OCI-LY7 (cell line): ENCODE results near the gene PPP1R14C. TPM values are rescaled to one million over a fixed set of nuclear protein-coding genes. Genes with fewer than 3 reads are reported as not detected.

ENCODE experiments used
- BruUV-seq: library from RNA; stranded (reverse); fragments of 400-500 nt; replicated peaks from 2 replicates; lab custom pipeline; 2021; lab: Mats Ljungman, UMichigan
- CTCF ChIA-PET: fragments of 300-600 bp; sonication (Branson Sonifier 250); formaldehyde crosslinking; loops from one replicate; lab custom pipeline; 2022; ENCODE audit warnings: antibody characterized with exemption; ENCODE audit not compliant: unreplicated experiment; lab: Charles Lee
- POLR2A ChIA-PET: fragments of 300-600 bp; sonication (Branson Sonifier 250); formaldehyde crosslinking; loops from one replicate; lab custom pipeline; 2022; ENCODE audit warnings: antibody characterized with exemption; lab: Charles Lee
- DNase-seq: peaks from one replicate; pipeline ENCODE4 v3.0.0-alpha.2; 2015; ENCODE audit warnings: low spot score
- H2AFZ ChIP-seq: fragments of 200-600 bp; sonication (generic), shearing (Covaris generic); 2 replicates; pipeline ENCODE4 v1.6.1; 2014; ENCODE audit warnings: mild to moderate bottlenecking, antibody characterized with exemption, low read length, moderate library complexity
- H3K27ac ChIP-seq: fragments of 200-600 bp; sonication (generic); 2 replicates; pipeline ENCODE4 v1.5.1; 2014; ENCODE audit warnings: mixed run types, low read depth, mild to moderate bottlenecking, moderate library complexity, low read length, inconsistent platforms; ENCODE audit not compliant: poor library complexity, severe bottlenecking
- H3K36me3 ChIP-seq: fragments of 200-600 bp; sonication (generic); 2 replicates; pipeline ENCODE4 v1.6.1; 2014; ENCODE audit warnings: mild to moderate bottlenecking, antibody characterized with exemption, low read length, moderate library complexity, mixed read lengths; ENCODE audit not compliant: insufficient read depth
- H3K4me1 ChIP-seq: fragments of 200-600 bp; sonication (generic); 2 replicates; pipeline ENCODE4 v1.5.1; 2014; ENCODE audit warnings: mild to moderate bottlenecking, low read length; ENCODE audit not compliant: insufficient read depth, poor library complexity, severe bottlenecking
- H3K4me2 ChIP-seq: fragments of 200-600 bp; sonication (generic); 2 replicates; pipeline ENCODE4 v1.6.1; 2014; ENCODE audit warnings: mild to moderate bottlenecking, low read length
- H3K4me3 ChIP-seq: fragments of 200-600 bp; sonication (generic); 2 replicates; pipeline ENCODE4 v1.5.1; 2014; ENCODE audit warnings: mild to moderate bottlenecking, low read depth, low read length; ENCODE audit not compliant: poor library complexity, severe bottlenecking
- H3K79me2 ChIP-seq: fragments of 200-600 bp; sonication (generic); 2 replicates; pipeline ENCODE4 v1.6.1; 2016; ENCODE audit warnings: low read depth, mild to moderate bottlenecking, low read length, moderate library complexity, mixed read lengths; ENCODE audit not compliant: insufficient read depth
- H3K9me2 ChIP-seq: fragments of 200-600 bp; sonication (generic); 2 replicates; pipeline ENCODE4 v1.6.1; 2016; ENCODE audit warnings: mild to moderate bottlenecking, low read length, mixed read lengths; ENCODE audit not compliant: insufficient read depth
- H3K9me3 ChIP-seq: fragments of 200-600 bp; sonication (generic); 2 replicates; pipeline ENCODE4 v1.6.1; 2014; ENCODE audit warnings: mild to moderate bottlenecking, mixed run types, low read length, mixed read lengths
- H4K20me1 ChIP-seq: fragments of 200-600 bp; sonication (generic); 2 replicates; pipeline ENCODE4 v1.6.1; 2014; ENCODE audit warnings: mild to moderate bottlenecking, antibody characterized with exemption, low read length, moderate library complexity, mixed read lengths; ENCODE audit not compliant: insufficient read depth
- EZH2phosphoT487 ChIP-seq: fragments of 200-600 bp; sonication (generic); IDR thresholded peaks from 2 replicates; pipeline ENCODE4 v1.6.1; 2018; ENCODE audit warnings: low read depth, borderline replicate concordance, mild to moderate bottlenecking, mixed run types, antibody characterized with exemption, low read length, moderate library complexity, mixed read lengths
- intact Hi-C: fragments of 100-400 bp; cut with micrococcal nuclease; formaldehyde crosslinking; loops from one replicate; pipeline ENCODE4 v1.10.0; 2022; ENCODE audit not compliant: unreplicated experiment
- total RNA-seq, 2 experiments: library from RNA; depleted of rRNA in 1 of 2; stranded (reverse); fragments of >200 nt in 1 of 2; shearing (Covaris generic) in 1 of 2; gene quantifications; 2 replicates each; pipeline ENCODE4 v1.2.3, GENCODE V29; 2014 to 2022
- TF ChIP-seq, protein P1 (sequence below): fragments of 200-600 bp; sonication (generic); conservative IDR thresholded peaks from 2 replicates; pipeline ENCODE4 v1.5.1; 2014; ENCODE audit warnings: mild to moderate bottlenecking, antibody characterized with exemption, low read length, moderate library complexity, mixed read lengths

PPP1R14C gene
- total RNA-seq, 2 experiments from 2014 or later: 1.8 TPM; not detected in 1

DNA sequence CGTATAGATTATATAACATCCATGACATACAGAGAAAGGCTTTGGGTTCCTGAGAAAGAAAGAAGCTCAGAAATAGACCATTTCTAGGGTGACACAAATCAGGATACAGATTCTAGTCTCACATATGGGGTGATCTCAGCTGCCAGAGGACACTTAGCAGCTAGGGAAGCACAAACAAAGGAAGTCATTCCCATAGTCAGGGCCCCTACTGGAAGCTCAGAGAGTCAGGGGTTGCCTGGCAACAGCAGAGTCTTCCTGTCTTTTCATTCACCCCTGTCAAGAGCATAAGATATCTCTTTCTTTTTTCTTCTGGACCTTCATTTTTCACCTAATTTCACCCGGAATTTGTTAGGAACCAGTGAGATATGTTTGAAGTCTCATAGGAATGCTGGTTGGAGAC lies 144.1 kb downstream of the PPP1R14C start:
- intact Hi-C loops: no loop called here
- H3K27ac ChIP-seq: no peak overlapping the region
- H2AFZ ChIP-seq: no peak overlapping the region
- no peak for DNase-seq
- TF ChIP-seq EZH2phosphoT487: no peak
- TF ChIP-seq, protein P1, sequence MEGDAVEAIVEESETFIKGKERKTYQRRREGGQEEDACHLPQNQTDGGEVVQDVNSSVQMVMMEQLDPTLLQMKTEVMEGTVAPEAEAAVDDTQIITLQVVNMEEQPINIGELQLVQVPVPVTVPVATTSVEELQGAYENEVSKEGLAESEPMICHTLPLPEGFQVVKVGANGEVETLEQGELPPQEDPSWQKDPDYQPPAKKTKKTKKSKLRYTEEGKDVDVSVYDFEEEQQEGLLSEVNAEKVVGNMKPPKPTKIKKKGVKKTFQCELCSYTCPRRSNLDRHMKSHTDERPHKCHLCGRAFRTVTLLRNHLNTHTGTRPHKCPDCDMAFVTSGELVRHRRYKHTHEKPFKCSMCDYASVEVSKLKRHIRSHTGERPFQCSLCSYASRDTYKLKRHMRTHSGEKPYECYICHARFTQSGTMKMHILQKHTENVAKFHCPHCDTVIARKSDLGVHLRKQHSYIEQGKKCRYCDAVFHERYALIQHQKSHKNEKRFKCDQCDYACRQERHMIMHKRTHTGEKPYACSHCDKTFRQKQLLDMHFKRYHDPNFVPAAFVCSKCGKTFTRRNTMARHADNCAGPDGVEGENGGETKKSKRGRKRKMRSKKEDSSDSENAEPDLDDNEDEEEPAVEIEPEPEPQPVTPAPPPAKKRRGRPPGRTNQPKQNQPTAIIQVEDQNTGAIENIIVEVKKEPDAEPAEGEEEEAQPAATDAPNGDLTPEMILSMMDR: no peak
- POLR2A ChIA-PET: interaction anchor here (0.6 to 0.7 kb wide), 2 partner anchors 38 to 1789 kb away, joined by 3 read pairs; no protein-coding TSS in a partner anchor
- no peaks in the 10 kb centered on the region for H3K9me2 ChIP-seq
- no TSS peak for BruUV-seq
- H3K4me3 ChIP-seq: no peak overlapping the region
- CTCF ChIA-PET: no interaction called here
- no peaks in the 10 kb centered on the region for H3K79me2 ChIP-seq
- no peaks in the 10 kb centered on the region for H3K36me3 ChIP-seq
- H3K4me2 ChIP-seq: no peak overlapping the region
- no peaks in the 10 kb centered on the region for H3K9me3 ChIP-seq
- no peaks in the 10 kb centered on the region for H3K4me1 ChIP-seq
- no peaks in the 10 kb centered on the region for H4K20me1 ChIP-seq

DNA sequence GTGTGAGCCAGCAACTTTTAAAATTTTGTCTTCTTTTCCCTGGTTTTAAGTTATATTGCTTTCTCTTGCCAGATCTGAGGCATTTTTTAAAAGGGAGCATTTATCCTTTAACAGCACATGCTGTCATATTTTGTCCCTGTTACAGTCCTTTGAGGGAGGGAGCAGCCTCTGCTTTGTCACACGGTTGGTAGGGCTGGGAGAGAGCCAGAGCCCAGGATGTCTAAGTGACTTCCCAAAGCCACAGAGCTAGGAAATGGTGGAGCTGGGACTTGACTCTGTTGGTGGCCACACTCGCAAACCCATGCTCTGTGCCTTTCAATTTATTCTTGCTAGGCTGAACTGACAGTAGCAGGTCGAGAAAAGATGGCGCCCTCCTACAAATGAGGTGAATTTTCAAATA lies 145.6 kb downstream of the PPP1R14C start:
- ChIA-PET CTCF (interaction anchor here (1.0 kb wide), 1 partner anchor 12 kb away, joined by 3 read pairs; no protein-coding TSS in a partner anchor), POLR2A (interaction anchor here (0.6 to 1.2 kb wide), 3 partner anchors 8 to 228 kb away, joined by 3 read pairs; no protein-coding TSS in a partner anchor)
- Histone ChIP-seq H3K79me2 (no peaks in the 10 kb centered on the region), H3K4me3 (no peak overlapping the region), H3K27ac (no peak overlapping the region), H2AFZ (no peak overlapping the region), H3K9me2 (no peaks in the 10 kb centered on the region), H3K4me2 (no peak overlapping the region), H3K9me3 (no peaks in the 10 kb centered on the region), H4K20me1 (no peaks in the 10 kb centered on the region), H3K36me3 (no peaks in the 10 kb centered on the region), H3K4me1 (no peaks in the 10 kb centered on the region)
- DNase-seq: no peak
- intact Hi-C loops: no loop called here
- BruUV-seq: no TSS peak
- TF ChIP-seq, protein P1: no peak
- no peak for TF ChIP-seq EZH2phosphoT487

DNA sequence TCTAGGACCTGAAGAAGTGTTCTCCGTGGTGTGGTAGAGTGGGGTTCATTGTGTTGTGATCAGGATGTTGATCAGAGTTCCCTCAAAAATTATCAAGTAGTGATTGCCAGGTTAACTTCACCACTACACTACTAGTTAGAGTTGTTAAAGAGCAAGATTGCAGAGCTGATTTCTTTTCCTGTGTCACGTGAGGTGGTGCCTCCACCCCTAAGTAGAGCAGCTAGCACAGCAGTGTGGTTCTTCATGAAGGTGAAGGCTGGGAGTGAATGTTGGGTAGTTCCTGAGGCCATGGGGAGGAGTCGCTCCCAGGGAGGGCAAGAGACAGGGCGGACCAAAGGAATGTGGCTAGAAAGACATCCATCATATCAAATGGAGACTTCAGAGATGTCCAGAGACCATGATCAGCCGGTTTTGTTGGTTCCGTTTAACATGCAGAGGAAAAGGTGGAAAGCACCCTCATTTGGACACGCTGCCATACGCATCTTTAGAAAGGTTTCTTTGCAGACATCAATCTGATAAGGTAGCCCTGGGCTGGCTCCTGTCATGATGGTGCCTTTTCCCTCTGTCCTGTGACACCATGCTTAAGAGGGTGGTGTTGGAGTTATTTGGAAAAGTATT lies 146.7 kb downstream of the PPP1R14C start:
- DNase-seq: no peak
- no TSS peak for BruUV-seq
- no peaks in the 10 kb centered on the region for H3K79me2 ChIP-seq
- CTCF ChIA-PET: no interaction called here
- no peak overlapping the region for H3K4me3 ChIP-seq
- H3K36me3 ChIP-seq: no peaks in the 10 kb centered on the region
- no peaks in the 10 kb centered on the region for H3K9me2 ChIP-seq
- H3K4me1 ChIP-seq: no peaks in the 10 kb centered on the region
- no peaks in the 10 kb centered on the region for H3K9me3 ChIP-seq
- H2AFZ ChIP-seq: no peak overlapping the region
- no peak overlapping the region for H3K27ac ChIP-seq
- POLR2A ChIA-PET: interaction anchor here (0.8 to 1.2 kb wide), 2 partner anchors 9 to 10 kb away, joined by 3 read pairs; no protein-coding TSS in a partner anchor
- no peaks in the 10 kb centered on the region for H4K20me1 ChIP-seq
- no peak overlapping the region for H3K4me2 ChIP-seq
- intact Hi-C loops: no loop called here
- no peak for TF ChIP-seq EZH2phosphoT487
- TF ChIP-seq, protein P1: no peak
